OCI-LY1 (cell line): ENCODE data around the gene RCAN1.
A peak's percentile ranks its signal among the peaks of the same experiment; 100 is the strongest.

Experiments
- H2AFZ ChIP-seq: fragments of 200-600 bp; sonication (generic), shearing (Covaris generic); 2 replicates; pipeline ENCODE4 v1.6.0; 2014; ENCODE audit warnings: antibody characterized with exemption, mild to moderate bottlenecking, low read length
- H3F3A ChIP-seq: fragments of 200-600 bp; sonication (generic), shearing (Covaris generic); 2 replicates; pipeline ENCODE4 v1.6.0; 2014; ENCODE audit warnings: mild to moderate bottlenecking, antibody characterized with exemption, low read length, moderate library complexity; ENCODE audit not compliant: insufficient read depth
- H3K27ac ChIP-seq: fragments of 200-600 bp; sonication (generic); 2 replicates; pipeline ENCODE4 v1.5.1; 2014; ENCODE audit warnings: low read length, mixed run types, mild to moderate bottlenecking, low read depth; ENCODE audit not compliant: poor library complexity, severe bottlenecking
- H3K27me3 ChIP-seq: fragments of 200-600 bp; sonication (generic); 2 replicates; pipeline ENCODE4 v1.6.0; 2014; ENCODE audit warnings: antibody characterized with exemption, mild to moderate bottlenecking, low read length, moderate library complexity; ENCODE audit not compliant: insufficient read depth
- H3K36me3 ChIP-seq: fragments of 200-600 bp; sonication (generic); 2 replicates; pipeline ENCODE4 v1.6.1; 2014; ENCODE audit warnings: mild to moderate bottlenecking, antibody characterized with exemption, low read length, moderate library complexity, mixed read lengths; ENCODE audit not compliant: insufficient read depth
- H3K4me1 ChIP-seq: fragments of 200-600 bp; sonication (generic); 2 replicates; pipeline ENCODE4 v1.5.1; 2014; ENCODE audit warnings: mild to moderate bottlenecking, low read length, moderate library complexity; ENCODE audit not compliant: insufficient read depth, severe bottlenecking
- H3K4me2 ChIP-seq: fragments of 200-600 bp; sonication (generic), shearing (Covaris generic); 2 replicates; pipeline ENCODE4 v1.6.1; 2014; ENCODE audit warnings: low read length
- H3K4me3 ChIP-seq: fragments of 200-600 bp; sonication (generic); 2 replicates; pipeline ENCODE4 v1.5.1; 2014; ENCODE audit warnings: low read length, low read depth, mild to moderate bottlenecking, mixed read lengths; ENCODE audit not compliant: poor library complexity, severe bottlenecking
- H3K79me2 ChIP-seq: fragments of 200-600 bp; shearing (Covaris generic); 2 replicates; pipeline ENCODE4 v1.6.1; 2016; ENCODE audit warnings: mixed run types, low read length, mixed read lengths; ENCODE audit not compliant: insufficient read depth
- H3K9ac ChIP-seq: fragments of 200-600 bp; sonication (generic), shearing (Covaris generic); 2 replicates; pipeline ENCODE4 v1.6.1; 2014; ENCODE audit warnings: mild to moderate bottlenecking, low read length, mixed read lengths
- H3K9me2 ChIP-seq: fragments of 200-600 bp; sonication (generic), shearing (Covaris generic); 2 replicates; pipeline ENCODE4 v1.6.1; 2014; ENCODE audit warnings: low read depth, mild to moderate bottlenecking, low read length, mixed read lengths
- H3K9me3 ChIP-seq: fragments of 200-600 bp; shearing (Covaris generic); 2 replicates; pipeline ENCODE4 v1.6.1; 2014; ENCODE audit warnings: low read length, mixed read lengths
- H4K20me1 ChIP-seq: fragments of 200-600 bp; sonication (generic), shearing (Covaris generic); 2 replicates; pipeline ENCODE4 v1.6.0; 2016; ENCODE audit warnings: mild to moderate bottlenecking, low read length; ENCODE audit not compliant: insufficient read depth
- EZH2 ChIP-seq: fragments of 200-600 bp; sonication (generic), shearing (Covaris generic); IDR thresholded peaks from 2 replicates; pipeline ENCODE4 v1.8.0; 2017; ENCODE audit warnings: borderline replicate concordance, mixed run types, mild to moderate bottlenecking, antibody characterized with exemption, low read length, moderate library complexity, mixed read lengths
- TF ChIP-seq, protein P1 (sequence below): fragments of 200-600 bp; sonication (generic), shearing (Covaris generic); IDR thresholded peaks from 2 replicates; pipeline ENCODE4 v1.5.1; 2017; ENCODE audit warnings: mild to moderate bottlenecking, antibody characterized with exemption, low read length, moderate library complexity, mixed read lengths

The RCAN1 gene

DNA sequence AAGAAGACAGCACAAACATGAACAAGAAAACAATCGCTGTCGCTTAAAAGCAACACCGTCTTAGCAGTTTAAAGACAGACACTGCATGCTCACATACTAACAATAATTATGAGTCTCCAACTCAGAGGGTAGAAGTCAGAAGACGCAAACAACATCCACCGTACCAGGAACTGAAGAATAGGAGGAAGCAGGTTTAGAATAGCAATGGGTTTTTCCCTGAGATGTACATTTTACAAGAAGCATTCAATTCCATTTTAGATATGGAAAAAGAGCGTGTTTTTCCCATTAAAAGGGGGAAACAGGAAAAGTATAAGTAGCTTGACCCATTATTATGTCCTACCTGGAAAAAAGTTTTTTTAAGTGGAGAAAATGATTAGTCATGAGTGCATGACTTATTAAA is 68.4 kb downstream of the RCAN1 start:
- H3K9me3 ChIP-seq = no peaks in the 10 kb centered on the region
- H3F3A ChIP-seq = no peaks in the 10 kb centered on the region
- H3K4me2 ChIP-seq = no peak overlapping the region
- H3K79me2 ChIP-seq = no peaks in the 10 kb centered on the region
- H3K9ac ChIP-seq = no peak overlapping the region
- no peaks in the 10 kb centered on the region; the same call in 1 of the 2 replicates for H3K27me3 ChIP-seq
- H3K27ac ChIP-seq = no peak overlapping the region
- no peak overlapping the region for H3K4me3 ChIP-seq
- no peaks in the 10 kb centered on the region for H4K20me1 ChIP-seq
- TF ChIP-seq, protein P1, sequence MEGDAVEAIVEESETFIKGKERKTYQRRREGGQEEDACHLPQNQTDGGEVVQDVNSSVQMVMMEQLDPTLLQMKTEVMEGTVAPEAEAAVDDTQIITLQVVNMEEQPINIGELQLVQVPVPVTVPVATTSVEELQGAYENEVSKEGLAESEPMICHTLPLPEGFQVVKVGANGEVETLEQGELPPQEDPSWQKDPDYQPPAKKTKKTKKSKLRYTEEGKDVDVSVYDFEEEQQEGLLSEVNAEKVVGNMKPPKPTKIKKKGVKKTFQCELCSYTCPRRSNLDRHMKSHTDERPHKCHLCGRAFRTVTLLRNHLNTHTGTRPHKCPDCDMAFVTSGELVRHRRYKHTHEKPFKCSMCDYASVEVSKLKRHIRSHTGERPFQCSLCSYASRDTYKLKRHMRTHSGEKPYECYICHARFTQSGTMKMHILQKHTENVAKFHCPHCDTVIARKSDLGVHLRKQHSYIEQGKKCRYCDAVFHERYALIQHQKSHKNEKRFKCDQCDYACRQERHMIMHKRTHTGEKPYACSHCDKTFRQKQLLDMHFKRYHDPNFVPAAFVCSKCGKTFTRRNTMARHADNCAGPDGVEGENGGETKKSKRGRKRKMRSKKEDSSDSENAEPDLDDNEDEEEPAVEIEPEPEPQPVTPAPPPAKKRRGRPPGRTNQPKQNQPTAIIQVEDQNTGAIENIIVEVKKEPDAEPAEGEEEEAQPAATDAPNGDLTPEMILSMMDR = no peak
- TF ChIP-seq EZH2 = no peak
- peaks cover 9% of the 10 kb centered on the region for H3K4me1 ChIP-seq
- no peak overlapping the region for H2AFZ ChIP-seq
- no peaks in the 10 kb centered on the region for H3K36me3 ChIP-seq
- H3K9me2 ChIP-seq = no peaks in the 10 kb centered on the region

DNA sequence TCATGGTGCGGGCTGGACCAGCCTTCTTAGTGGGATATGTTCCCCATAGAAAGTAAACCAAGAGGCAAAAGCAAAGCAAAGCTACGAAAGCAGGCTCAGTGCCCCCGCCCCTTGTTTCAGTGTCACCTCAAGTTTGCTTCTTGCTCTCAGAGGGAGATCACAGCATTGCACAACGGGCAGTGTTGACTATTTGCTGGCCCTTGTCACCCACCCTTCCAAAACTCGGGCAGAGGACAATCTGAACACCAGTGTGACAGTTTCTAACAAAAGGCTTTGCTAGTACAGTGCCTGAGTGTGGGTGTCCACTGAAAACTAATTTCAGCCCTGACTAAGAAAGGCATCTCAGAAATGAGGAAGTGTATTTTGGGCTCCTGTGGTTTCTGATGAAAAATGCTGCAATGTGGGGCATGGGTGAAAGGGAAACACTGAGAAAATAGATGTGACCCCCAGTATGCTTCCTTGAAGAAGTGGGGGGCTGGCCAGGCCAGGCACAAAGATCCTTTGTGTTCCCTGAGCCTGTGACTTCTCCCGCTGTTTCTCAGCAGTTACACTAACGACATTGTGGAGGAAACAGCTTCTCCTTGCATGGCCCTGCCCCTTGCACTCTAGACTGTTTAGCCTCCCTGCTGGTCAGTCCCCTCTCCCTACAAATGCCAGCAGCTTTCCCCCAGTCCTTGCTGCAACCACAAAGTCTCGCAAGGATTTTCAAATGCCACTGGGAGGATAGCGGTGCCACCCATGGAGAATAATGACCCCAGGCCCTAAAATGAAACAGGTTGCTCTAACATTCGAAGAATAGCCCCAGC is 69.6 kb downstream of the RCAN1 start:
- Histone ChIP-seq H3F3A (no peaks in the 10 kb centered on the region), H3K4me1 (peaks cover 9% of the 10 kb centered on the region), H4K20me1 (no peaks in the 10 kb centered on the region), H3K36me3 (no peaks in the 10 kb centered on the region), H3K27me3 (no peaks in the 10 kb centered on the region; the same call in 1 of the 2 replicates), H3K4me2 (no peak overlapping the region), H3K4me3 (no peak overlapping the region), H2AFZ (no peak overlapping the region), H3K79me2 (no peaks in the 10 kb centered on the region), H3K9me2 (no peaks in the 10 kb centered on the region), H3K9me3 (no peaks in the 10 kb centered on the region), H3K27ac (no peak overlapping the region), H3K9ac (no peak overlapping the region)
- no peak for TF ChIP-seq EZH2
- TF ChIP-seq, protein P1 = no peak

DNA sequence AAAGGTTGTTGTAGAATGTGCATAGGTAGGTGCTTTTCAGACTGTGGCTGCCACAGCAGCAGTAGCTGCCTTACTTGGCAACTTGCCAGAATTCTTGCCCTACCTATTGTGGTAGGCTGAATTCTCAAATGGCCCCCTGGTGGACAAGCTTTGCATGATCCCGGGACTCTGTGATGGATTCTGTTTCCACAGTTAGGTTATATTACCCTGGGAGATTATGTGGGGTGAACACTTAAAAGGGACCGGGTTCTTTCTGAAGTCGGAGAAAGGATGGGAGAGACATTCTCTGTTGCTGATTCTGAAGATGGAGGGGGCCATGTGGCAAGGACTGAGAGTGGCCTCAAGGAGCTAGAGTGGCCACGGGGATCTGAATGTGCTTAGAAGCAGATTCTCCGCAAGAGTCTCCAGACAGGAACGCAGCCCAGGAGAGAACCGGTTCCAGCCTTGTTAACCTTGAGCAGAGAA is 70.8 kb downstream of the RCAN1 start:
- H3K36me3 ChIP-seq = no peaks in the 10 kb centered on the region
- TF ChIP-seq, protein P1 = peak; percentile 72
- TF ChIP-seq EZH2 = no peak
- no peak overlapping the region for H3K9ac ChIP-seq
- H3K79me2 ChIP-seq = no peaks in the 10 kb centered on the region
- H3K9me3 ChIP-seq = no peaks in the 10 kb centered on the region
- H2AFZ ChIP-seq = no peak overlapping the region
- H3K4me2 ChIP-seq = no peak overlapping the region
- H3F3A ChIP-seq = no peaks in the 10 kb centered on the region
- H4K20me1 ChIP-seq = no peaks in the 10 kb centered on the region
- peaks cover 9% of the 10 kb centered on the region for H3K4me1 ChIP-seq
- H3K27me3 ChIP-seq = no peaks in the 10 kb centered on the region; the same call in 1 of the 2 replicates
- H3K27ac ChIP-seq = no peak overlapping the region
- no peaks in the 10 kb centered on the region for H3K9me2 ChIP-seq
- no peak overlapping the region for H3K4me3 ChIP-seq
